Astrocyte (in vitro differentiated cells and primary cell): Measurements from ENCODE around the gene NPIPB6.
"Not testable (repeated sequence)": the region's sequence is repeated elsewhere in the genome, so short reads cannot be mapped to it uniquely, and the experiment has no call there.

Experiments
- EZH2 ChIP-seq: IDR thresholded peaks from 2 replicates; pipeline ENCODE4 v1.6.1; 2012; ENCODE audit warnings: mild to moderate bottlenecking, low read length, inconsistent platforms; ENCODE audit not compliant: insufficient read depth
- TF ChIP-seq, protein P1 (sequence below): IDR thresholded peaks from 2 replicates; pipeline ENCODE4 v1.5.1; 2011; ENCODE audit warnings: low read depth, mild to moderate bottlenecking, inconsistent platforms, low read length, moderate library complexity; ENCODE audit not compliant: insufficient read depth

DNA sequence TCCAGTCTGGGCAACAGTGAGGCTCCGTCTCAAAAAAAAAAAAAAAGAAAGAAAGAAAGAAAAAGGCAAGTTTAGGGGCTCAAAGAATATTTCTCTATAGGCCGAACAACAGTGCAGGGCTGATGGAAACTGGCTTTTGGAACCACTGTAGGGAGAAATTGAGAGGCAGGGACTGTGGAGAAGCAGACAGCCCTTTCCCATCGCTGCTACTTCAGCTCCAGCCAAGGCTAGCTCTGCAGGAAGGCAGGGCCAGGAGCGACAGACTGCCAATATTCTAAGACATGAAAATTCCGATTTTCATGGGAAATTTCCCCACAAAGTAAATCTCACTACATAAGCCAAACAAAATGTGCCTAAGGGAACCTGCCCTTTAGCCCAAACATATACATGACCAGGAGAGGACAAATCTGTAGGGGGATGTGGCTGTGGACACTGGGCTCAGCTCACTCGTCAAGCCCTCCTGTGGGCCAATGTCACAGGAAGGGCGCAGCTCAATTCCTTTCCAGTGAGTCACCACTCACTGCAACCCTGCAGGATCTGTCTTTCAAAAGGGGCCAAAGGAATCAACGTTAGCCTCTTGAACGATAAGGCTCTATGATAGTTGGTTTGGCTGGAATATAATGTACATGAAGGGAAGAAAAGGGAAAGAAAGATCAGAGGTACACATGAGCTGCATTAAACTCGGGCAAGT, 19.0 kb upstream of the NPIPB6 start:
- TF ChIP-seq, protein P1, sequence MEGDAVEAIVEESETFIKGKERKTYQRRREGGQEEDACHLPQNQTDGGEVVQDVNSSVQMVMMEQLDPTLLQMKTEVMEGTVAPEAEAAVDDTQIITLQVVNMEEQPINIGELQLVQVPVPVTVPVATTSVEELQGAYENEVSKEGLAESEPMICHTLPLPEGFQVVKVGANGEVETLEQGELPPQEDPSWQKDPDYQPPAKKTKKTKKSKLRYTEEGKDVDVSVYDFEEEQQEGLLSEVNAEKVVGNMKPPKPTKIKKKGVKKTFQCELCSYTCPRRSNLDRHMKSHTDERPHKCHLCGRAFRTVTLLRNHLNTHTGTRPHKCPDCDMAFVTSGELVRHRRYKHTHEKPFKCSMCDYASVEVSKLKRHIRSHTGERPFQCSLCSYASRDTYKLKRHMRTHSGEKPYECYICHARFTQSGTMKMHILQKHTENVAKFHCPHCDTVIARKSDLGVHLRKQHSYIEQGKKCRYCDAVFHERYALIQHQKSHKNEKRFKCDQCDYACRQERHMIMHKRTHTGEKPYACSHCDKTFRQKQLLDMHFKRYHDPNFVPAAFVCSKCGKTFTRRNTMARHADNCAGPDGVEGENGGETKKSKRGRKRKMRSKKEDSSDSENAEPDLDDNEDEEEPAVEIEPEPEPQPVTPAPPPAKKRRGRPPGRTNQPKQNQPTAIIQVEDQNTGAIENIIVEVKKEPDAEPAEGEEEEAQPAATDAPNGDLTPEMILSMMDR, result not testable (repeated sequence)
- TF ChIP-seq EZH2, result not testable (repeated sequence)
